ENCODE data around the gene CAVIN1.
A peak's percentile ranks its signal among the peaks of the same experiment; 100 is the strongest.
"Not testable (repeated sequence)": the region's sequence is repeated elsewhere in the genome, so short reads cannot be mapped to it uniquely, and the experiment has no call there.

CAVIN1 gene

DNA sequence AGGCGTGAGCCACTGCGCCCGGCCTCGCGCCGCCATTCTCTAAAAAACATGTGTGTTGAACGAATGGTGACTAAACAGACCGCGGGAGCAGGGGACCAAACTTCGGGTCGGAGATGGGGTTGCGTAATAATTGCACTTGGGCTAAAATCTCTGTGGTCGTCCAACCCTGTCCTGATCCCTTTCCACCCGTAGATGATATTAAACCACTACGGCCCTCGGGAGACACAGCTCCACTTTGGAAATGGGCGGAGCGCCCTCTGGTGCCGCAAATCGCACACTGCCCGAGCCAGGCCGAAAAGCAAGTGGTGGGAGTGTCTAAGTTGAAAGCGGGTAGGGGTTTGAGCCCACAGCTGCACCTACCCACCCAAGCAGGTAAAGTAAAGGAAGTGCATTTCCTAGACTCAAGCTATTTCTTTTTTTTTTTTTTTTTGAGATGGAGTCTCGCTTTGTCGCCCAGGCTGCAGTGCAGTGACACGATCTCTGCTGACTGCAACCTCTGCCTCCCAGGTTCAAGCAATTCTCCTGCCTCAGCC lies 17.0 kb downstream of the CAVIN1 start:
- peak; percentile 72 for DNase-seq (ENCODE audit: low read depth)

DNA sequence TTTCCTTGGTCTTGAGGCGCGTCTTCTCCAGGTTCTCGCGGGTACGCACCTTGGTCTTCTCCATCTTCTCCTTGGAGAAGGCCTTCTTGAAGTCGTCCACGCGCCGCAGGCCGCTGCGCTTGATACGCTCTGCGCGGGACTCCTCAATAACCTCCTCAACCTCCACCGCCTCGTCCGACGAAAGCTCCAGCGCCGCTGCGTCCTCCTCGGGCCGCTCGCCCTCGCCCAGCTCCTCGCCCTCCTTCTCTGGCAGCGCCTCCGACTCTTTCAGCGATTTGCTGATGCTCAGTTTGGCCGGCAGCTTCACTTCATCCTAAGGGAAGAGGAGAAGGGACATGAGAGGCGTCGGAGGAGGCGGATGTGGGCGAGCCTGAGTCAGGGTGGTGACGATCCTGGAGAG lies 18.0 kb downstream of the CAVIN1 start:
- DNase-seq (ENCODE audit: low read depth): no peak

- DNase-seq (ENCODE audit: low read depth): no peak
These were observed 18.6 kb downstream of the CAVIN1 start for GRCh38 chr17:42404326-42405055.

DNA sequence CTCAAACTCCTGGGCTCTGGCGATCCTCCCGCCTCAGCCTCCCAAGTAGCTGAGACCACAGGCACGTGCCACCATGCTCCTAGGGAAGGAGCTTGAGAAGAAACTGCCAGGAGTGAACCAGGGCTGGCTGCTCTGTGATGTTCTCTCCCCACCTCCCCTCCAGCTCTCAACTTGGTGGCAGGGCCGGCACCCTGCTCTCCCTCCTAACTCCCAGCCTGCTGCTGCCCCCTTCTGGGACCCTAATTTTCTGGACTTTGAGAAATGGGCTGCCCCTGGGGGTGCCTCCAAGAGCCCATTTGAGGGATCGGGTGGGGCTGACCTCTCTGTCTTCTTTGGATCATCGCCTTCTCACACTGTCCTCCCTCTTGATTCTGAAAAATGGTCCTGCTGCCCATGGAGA lies 19.9 kb downstream of the CAVIN1 start:
- DNase-seq (ENCODE audit: low read depth): peak; percentile 40

DNA sequence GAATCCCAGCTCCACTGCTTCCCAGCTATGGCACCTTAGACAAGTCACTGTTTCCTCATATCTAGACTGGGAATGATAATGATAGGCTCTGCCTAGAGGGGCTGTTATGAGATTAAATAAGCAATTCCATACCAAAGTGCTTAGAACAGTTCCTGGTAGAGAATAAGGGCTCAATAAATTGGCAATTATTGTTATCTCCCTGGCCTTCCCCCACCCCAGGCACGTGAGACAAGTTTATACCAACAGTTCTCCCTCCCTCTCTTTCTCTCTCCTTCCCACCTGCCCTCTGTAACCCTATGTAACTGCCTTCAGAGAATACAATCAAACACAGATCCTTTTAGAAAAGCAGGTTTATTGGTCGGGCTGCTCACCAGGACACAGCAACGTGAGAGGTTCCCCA lies 20.9 kb downstream of the CAVIN1 start:
- no peak for DNase-seq (ENCODE audit: low read depth)

GRCh38 chr17:42400844-42401375 lies 22.1 kb downstream of the CAVIN1 start:
- DNase-seq (ENCODE audit: low read depth): not testable (repeated sequence)

DNA sequence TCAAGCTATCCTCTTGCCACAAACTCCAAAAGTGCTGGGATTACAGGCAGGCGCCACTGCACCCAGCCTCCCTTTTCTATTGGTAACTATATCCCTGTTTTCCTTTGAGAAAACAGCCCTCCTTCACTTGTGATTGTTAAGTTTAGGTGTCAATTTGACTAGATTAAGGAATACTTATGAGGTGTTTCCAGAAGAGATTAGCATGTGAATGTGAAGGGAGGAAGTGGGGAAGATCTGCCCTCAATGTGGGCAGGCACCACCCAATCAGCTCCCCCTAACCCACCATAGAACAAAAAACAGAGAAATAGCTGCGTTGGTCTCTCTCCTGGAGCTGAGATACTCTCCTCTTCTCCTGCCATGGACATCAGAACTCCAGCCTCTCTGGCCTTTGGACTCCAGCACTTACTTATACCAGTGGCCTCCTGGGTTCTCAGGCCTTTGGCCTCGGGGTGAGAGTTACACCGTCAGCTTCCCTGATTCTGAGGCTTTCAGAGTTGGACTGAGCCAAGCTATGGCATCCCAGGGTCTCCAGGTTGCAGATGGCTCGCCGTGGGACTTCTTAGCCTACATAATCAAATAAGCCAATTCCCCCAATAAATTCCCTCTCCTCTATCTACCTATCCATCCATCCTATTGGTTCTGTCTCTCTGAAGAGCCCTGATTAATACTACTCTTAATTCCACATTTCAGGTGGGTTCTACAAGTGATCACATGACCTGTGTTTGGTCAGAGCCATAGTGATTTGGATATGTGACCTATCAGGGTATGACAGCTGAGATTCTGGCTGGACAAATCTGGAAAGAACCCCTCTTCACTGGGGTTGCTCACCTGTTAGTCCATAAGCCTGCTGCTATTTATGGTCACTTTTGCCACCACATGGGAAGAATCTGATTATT lies 22.9 kb downstream of the CAVIN1 start:
- no peak for DNase-seq (ENCODE audit: low read depth)

- no peak for DNase-seq (ENCODE audit: low read depth)
These were observed 23.9 kb downstream of the CAVIN1 start for GRCh38 chr17:42399121-42399520.

DNA sequence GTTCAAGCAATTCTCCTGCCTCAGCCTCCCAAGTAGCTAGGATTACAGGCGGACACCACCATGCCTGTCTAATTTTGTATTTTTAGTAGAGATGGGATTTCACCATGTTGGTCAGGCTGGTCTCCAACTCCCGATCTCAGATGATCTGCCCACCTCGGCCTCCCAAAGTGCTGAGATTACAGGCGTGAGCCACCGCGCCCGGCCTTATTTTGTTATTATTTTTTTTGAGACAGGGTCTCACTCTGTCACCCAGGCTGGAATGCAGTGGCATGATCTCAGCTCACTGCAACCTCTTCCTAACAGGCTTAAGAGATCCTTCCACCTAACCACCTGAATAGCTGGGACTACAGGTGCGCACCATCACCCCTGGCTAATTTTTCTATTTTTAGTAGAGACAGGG lies 27.5 kb downstream of the CAVIN1 start:
- not testable (repeated sequence) for DNase-seq (ENCODE audit: low read depth)

DNA sequence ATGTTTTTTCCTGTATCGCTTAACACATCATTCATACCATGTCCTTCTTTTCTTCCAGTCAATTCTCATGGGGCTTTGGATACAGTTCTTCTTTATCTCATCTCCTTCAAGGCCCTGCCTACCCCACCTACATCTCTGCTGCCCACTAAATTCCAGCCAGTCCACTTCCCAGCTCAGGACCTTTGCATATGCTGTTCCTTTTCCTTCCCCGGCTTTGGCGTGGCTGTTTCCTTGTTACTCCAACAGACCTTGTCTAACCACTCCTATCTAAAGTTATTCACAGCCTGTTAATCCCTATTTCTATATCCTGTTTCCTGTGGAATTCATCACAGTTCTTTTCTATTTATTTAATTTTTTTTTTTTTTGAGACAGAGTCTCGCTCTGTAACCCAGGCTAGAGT lies 28.2 kb downstream of the CAVIN1 start:
- no peak for DNase-seq (ENCODE audit: low read depth)

DNA sequence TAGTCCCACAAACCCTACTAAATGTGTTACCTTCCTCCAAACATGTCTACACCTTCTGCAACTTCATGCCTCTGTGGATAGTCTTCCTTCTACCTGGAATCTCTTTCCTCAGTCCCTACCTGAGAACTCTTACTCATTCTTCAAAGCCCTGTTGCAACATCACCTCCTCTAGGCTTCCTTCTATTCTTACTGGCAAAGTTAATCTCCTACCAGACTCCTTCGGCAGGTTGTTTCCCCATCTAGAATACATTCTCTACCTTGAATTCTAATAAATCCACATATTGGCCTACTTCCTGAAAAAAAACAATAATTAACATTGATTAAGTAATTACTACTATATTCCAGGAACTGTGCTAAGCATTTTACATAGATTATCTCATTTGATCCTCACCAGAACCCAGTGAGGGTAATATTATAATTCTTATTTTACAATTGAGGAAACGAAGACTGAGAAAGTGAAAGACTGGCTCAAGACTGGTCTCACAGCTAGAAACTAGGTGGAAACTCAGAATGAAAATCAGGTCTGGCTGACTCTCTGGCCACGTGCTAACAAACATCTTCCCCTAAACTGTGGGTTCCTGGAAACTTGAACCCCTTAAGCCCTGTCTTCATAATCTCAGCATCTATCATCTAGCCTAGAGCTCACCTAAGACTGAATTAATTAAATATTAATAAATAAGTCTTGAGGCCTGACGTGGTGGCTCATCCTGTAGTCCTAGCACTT lies 30.2 kb downstream of the CAVIN1 start:
- DNase-seq (ENCODE audit: low read depth): no peak

DNA sequence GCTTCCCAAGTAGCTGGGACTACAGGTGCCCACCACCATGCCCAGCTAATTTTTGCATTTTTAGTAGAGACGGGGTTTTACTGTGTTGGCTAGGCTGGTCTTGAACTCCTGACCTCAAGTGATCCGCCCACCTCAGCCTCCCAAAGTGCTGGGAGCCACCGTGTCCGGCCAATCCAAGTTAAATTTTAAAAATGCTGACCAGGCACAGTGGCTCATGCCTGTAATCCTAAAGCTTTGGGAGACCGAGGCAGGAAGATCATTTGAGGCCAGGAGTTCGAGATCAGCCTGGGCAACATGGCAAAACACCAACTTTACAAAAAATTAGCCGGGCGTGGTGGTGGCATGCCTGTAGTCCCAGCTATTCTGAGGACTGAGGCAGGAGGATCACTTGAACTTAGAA lies 31.6 kb downstream of the CAVIN1 start:
- not testable (repeated sequence) for DNase-seq (ENCODE audit: low read depth)

DNA sequence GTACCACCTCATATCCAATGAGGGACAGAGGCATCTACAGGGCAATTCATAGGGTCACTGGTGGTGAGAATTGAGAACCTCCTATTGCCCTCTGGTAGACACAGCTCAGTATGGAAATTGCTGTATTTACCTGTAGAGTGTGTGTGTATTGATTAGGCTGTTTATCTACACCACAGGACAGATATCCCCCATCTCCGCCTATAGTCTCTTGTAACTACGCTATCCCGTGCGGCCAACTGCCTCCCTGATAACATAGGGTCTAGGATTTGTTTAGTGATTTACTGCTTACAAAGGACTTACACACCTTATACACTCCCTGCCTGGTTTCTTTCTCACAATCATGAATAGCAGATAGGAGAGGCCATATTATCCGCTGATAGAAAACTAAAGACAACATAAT lies 33.2 kb downstream of the CAVIN1 start:
- DNase-seq (ENCODE audit: low read depth): no peak

DNA sequence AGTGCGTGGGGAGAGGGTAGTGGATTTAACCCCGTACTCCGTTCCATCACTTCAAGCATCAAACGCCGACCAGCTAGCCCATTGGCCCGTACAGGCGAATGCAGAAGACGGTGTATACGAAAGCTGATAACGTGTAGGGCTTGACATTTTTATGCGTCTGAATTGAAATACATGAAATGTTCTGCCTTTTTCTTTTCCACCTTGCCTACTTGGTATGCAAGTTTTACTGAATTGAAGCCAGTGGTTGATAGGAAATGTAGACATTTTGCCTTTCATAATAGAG lies 34.0 kb downstream of the CAVIN1 start:
- no peak for DNase-seq (ENCODE audit: low read depth)

DNA sequence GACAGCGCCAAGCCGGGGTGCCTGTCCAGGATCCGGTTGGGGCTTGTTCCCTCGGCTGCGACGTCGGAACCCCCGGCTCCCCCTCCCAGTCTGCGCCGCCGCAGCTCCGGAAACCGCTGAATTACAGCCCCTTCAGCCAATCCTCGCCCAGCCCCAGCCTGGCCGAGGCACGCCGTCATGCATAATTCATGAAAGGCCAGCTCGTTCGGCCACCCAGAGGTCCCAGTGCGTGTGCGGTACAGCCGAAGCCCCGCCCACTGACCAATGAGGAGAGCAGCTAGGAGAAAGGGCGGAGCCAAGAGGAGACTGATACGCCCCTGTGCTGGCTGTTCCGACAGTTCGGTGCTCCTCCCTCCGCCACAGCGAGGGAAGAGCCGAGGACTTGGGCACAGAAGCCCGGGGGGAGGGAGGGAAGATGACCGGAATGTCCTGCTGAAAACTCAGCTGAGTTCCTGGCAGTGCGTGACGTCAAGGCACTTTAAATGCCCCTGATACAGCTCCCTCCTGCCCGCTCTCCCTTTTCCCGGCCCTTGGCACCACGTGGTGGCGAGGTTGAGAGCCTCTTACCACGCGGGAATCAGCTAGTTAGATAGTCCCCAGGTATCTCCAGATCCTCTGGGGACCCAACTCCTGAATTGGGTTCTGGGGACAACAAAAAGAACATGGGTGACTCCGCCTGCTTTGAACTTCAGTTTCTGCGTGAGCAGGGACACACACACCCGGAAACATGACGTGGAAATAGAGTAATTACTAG lies 34.5 kb downstream of the CAVIN1 start, which contains the start of gene STAT3:
STAT3 (minus strand) TSS at position 62 of the 754 bp plus-strand sequence. CDS start 39,926 bp downstream, outside the sequence.
- DNase-seq (ENCODE audit: low read depth): peak; percentile 100

- DNase-seq (ENCODE audit: low read depth): peak; percentile 16
These were observed 35.2 kb downstream of the CAVIN1 start for GRCh38 chr17:42387661-42388380.

GRCh38 chr17:42386777-42387657 lies 36.0 kb downstream of the CAVIN1 start:
- DNase-seq (ENCODE audit: low read depth): no peak

- no peak for DNase-seq (ENCODE audit: low read depth)
These were observed 41.2 kb downstream of the CAVIN1 start for GRCh38 chr17:42381898-42382297.

DNA sequence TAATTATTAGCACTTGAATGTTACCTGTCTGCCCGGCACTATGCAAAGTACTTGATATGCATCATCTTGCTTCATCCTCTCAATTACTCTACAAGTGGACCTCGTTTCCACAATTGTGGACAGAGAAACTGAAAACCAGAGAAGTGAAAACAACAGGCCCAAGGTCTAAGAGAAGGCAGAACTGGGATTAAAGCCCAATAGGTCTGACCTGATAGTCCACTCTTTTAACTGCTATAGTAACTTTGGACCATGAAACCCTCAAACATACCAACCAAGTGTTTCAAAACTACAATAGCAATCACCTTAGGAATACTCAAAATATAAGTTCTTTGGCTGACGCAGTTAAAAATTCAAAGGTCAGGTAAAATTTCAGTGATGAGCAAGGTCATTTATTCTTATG lies 42.1 kb downstream of the CAVIN1 start:
- no peak for DNase-seq (ENCODE audit: low read depth)

Measured in activated T-cell treated with anti-CD3 and anti-CD28 coated beads for 24 hours (primary cell).